ENCODE data around the gene UQCC2.

UQCC2 gene

GRCh38 chr6:33709605-33710295 is 1.8 kb downstream of the UQCC2 start:
- in situ Hi-C loops (cut with HindIII; ENCODE audit: low sequenced_read_pairs), result loop anchor here (5.0 kb wide), 1 partner anchor 122 kb away; no protein-coding TSS in a partner anchor

GRCh38 chr6:33708516-33709204 is 2.8 kb downstream of the UQCC2 start:
- in situ Hi-C loops (cut with HindIII; ENCODE audit: low sequenced_read_pairs), result no loop called here

- in situ Hi-C loops (cut with HindIII; ENCODE audit: low sequenced_read_pairs), result no loop called here
Observed at GRCh38 chr6:33707771-33708170, 3.7 kb downstream of the UQCC2 start.

GRCh38 chr6:33705955-33706725 is 5.4 kb downstream of the UQCC2 start:
- in situ Hi-C loops (cut with HindIII; ENCODE audit: low sequenced_read_pairs), result no loop called here

GRCh38 chr6:33705268-33705885 is 6.1 kb downstream of the UQCC2 start:
- in situ Hi-C loops (cut with HindIII; ENCODE audit: low sequenced_read_pairs), result no loop called here

GRCh38 chr6:33704215-33705066 is 7.1 kb downstream of the UQCC2 start:
- in situ Hi-C loops (cut with HindIII; ENCODE audit: low sequenced_read_pairs), result no loop called here

GRCh38 chr6:33702345-33702977 is 9.0 kb downstream of the UQCC2 start:
- in situ Hi-C loops (cut with HindIII; ENCODE audit: low sequenced_read_pairs), result no loop called here

GRCh38 chr6:33700391-33701050 is 11.0 kb downstream of the UQCC2 start:
- in situ Hi-C loops (cut with HindIII; ENCODE audit: low sequenced_read_pairs), result no loop called here

GRCh38 chr6:33699739-33700138 is 11.8 kb downstream of the UQCC2 start:
- in situ Hi-C loops (cut with HindIII; ENCODE audit: low sequenced_read_pairs), result no loop called here

- in situ Hi-C loops (cut with HindIII; ENCODE audit: low sequenced_read_pairs), result no loop called here
Observed at GRCh38 chr6:33699131-33699530, 12.4 kb downstream of the UQCC2 start.

- in situ Hi-C loops (cut with HindIII; ENCODE audit: low sequenced_read_pairs), result no loop called here
Observed at GRCh38 chr6:33698494-33698893, 13.0 kb downstream of the UQCC2 start.

- in situ Hi-C loops (cut with HindIII; ENCODE audit: low sequenced_read_pairs), result no loop called here
Observed at GRCh38 chr6:33697845-33698244, 13.7 kb downstream of the UQCC2 start.

- in situ Hi-C loops (cut with HindIII; ENCODE audit: low sequenced_read_pairs), result no loop called here
Observed at GRCh38 chr6:33696548-33697518, 14.7 kb downstream of the UQCC2 start.

- in situ Hi-C loops (cut with HindIII; ENCODE audit: low sequenced_read_pairs), result no loop called here
Observed at GRCh38 chr6:33696076-33696475, 15.4 kb downstream of the UQCC2 start.

GRCh38 chr6:33695451-33695887 is 16.0 kb downstream of the UQCC2 start:
- in situ Hi-C loops (cut with HindIII; ENCODE audit: low sequenced_read_pairs), result no loop called here

GRCh38 chr6:33694977-33695376 is 16.5 kb downstream of the UQCC2 start:
- in situ Hi-C loops (cut with HindIII; ENCODE audit: low sequenced_read_pairs), result no loop called here

GRCh38 chr6:33694401-33694931 is 17.0 kb downstream of the UQCC2 start:
- in situ Hi-C loops (cut with HindIII; ENCODE audit: low sequenced_read_pairs), result no loop called here
